SK-N-SH treated with all-trans-retinoic acid at 6 μM for 48 hours (cell line): ENCODE data around the gene FAM25G.
"Not testable (repeated sequence)": the region's sequence is repeated elsewhere in the genome, so short reads cannot be mapped to it uniquely, and the experiment has no call there.

Experiments
- BACH2 ChIP-seq: fragments of 250-450 bp; sonication (Bioruptor Pico); IDR thresholded peaks from 2 replicates; pipeline ENCODE4 v1.9.0; 2021; ENCODE audit warnings: mild to moderate bottlenecking, borderline replicate concordance
- ESRRG ChIP-seq: fragments of 250-450 bp; sonication (Bioruptor Pico); IDR thresholded peaks from 2 replicates; pipeline ENCODE4 v1.6.1; 2021; ENCODE audit warnings: mild to moderate bottlenecking
- GLIS3 ChIP-seq: fragments of 250-450 bp; sonication (Bioruptor Pico); IDR thresholded peaks from 2 replicates; pipeline ENCODE4 v1.5.0; 2020; ENCODE audit warnings: mild to moderate bottlenecking, moderate library complexity
- OSR1 ChIP-seq: fragments of 250-450 bp; sonication (Bioruptor Pico); IDR thresholded peaks from 2 replicates; pipeline ENCODE4 v1.8.0; 2022; ENCODE audit warnings: moderate library complexity, mild to moderate bottlenecking, inconsistent platforms
- RARB ChIP-seq: fragments of 250-450 bp; sonication (Bioruptor Pico); IDR thresholded peaks from 2 replicates; pipeline ENCODE4 v1.8.0; 2021; ENCODE audit warnings: mild to moderate bottlenecking, moderate library complexity
- TCF4 ChIP-seq: fragments of 250-450 bp; sonication (Bioruptor Pico); IDR thresholded peaks from 2 replicates; pipeline ENCODE4 v1.8.0; 2021; ENCODE audit warnings: mild to moderate bottlenecking, moderate library complexity, borderline replicate concordance
- TOX ChIP-seq: fragments of 250-450 bp; sonication (Bioruptor Pico); IDR thresholded peaks from 2 replicates; pipeline ENCODE4 v1.8.0; 2021; ENCODE audit warnings: mild to moderate bottlenecking, moderate library complexity, borderline replicate concordance
- ZFP30 ChIP-seq: fragments of 450-650 bp; formaldehyde crosslinking; IDR thresholded peaks from 2 replicates; pipeline ENCODE4 v1.5.0; 2022; ENCODE audit warnings: mild to moderate bottlenecking, moderate library complexity
- ZNF565 ChIP-seq: fragments of 450-650 bp; formaldehyde crosslinking; conservative IDR thresholded peaks from 2 replicates; pipeline ENCODE4 v1.5.0; 2020; ENCODE audit warnings: low read depth, mild to moderate bottlenecking, moderate library complexity
- TF ChIP-seq, protein P1 (sequence below): fragments of 250-450 bp; sonication (Bioruptor Pico); IDR thresholded peaks from 2 replicates; pipeline ENCODE4 v1.8.0; 2020; ENCODE audit warnings: mild to moderate bottlenecking, moderate library complexity, borderline replicate concordance
- TF ChIP-seq, protein P2 (sequence below): fragments of 250-450 bp; sonication (Bioruptor Pico); IDR thresholded peaks from 2 replicates; pipeline ENCODE4 v1.5.0; 2020; ENCODE audit warnings: mild to moderate bottlenecking, moderate library complexity
- TF ChIP-seq, protein P3 (sequence below): fragments of 250-450 bp; sonication (Bioruptor Pico); IDR thresholded peaks from 2 replicates; pipeline ENCODE4 v1.5.1; 2020; ENCODE audit warnings: low read depth, mild to moderate bottlenecking, moderate library complexity

DNA sequence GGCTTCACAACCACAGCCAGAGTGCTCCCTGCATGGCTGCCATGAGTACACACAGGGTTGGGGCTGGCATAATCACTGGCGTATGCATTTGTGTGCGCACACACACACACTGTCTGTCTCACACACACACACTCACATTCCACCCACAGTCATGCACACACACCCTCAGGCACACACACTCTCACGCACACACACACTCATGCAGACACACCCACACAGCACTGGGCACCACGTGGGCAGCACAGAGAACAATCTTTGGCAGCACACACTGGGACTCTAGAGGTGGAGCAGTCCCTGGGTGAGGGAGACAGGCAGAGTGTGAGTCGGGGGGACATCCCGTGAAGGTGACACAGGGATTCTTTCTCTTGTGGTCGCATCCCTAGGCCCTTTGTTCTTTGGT lies 18.0 kb downstream of the FAM25G start:
- TF ChIP-seq, protein P1, sequence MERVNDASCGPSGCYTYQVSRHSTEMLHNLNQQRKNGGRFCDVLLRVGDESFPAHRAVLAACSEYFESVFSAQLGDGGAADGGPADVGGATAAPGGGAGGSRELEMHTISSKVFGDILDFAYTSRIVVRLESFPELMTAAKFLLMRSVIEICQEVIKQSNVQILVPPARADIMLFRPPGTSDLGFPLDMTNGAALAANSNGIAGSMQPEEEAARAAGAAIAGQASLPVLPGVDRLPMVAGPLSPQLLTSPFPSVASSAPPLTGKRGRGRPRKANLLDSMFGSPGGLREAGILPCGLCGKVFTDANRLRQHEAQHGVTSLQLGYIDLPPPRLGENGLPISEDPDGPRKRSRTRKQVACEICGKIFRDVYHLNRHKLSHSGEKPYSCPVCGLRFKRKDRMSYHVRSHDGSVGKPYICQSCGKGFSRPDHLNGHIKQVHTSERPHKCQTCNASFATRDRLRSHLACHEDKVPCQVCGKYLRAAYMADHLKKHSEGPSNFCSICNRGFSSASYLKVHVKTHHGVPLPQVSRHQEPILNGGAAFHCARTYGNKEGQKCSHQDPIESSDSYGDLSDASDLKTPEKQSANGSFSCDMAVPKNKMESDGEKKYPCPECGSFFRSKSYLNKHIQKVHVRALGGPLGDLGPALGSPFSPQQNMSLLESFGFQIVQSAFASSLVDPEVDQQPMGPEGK (CRISPR knock-in tag), result not testable (repeated sequence)
- TF ChIP-seq ESRRG (CRISPR knock-in tag); BACH2 (CRISPR knock-in tag); TOX; RARB (CRISPR knock-in tag); OSR1 (CRISPR knock-in tag); GLIS3; ZFP30 (CRISPR knock-in tag); ZNF565 (CRISPR knock-in tag); TCF4 (CRISPR knock-in tag): not testable (repeated sequence)
- TF ChIP-seq, protein P2, sequence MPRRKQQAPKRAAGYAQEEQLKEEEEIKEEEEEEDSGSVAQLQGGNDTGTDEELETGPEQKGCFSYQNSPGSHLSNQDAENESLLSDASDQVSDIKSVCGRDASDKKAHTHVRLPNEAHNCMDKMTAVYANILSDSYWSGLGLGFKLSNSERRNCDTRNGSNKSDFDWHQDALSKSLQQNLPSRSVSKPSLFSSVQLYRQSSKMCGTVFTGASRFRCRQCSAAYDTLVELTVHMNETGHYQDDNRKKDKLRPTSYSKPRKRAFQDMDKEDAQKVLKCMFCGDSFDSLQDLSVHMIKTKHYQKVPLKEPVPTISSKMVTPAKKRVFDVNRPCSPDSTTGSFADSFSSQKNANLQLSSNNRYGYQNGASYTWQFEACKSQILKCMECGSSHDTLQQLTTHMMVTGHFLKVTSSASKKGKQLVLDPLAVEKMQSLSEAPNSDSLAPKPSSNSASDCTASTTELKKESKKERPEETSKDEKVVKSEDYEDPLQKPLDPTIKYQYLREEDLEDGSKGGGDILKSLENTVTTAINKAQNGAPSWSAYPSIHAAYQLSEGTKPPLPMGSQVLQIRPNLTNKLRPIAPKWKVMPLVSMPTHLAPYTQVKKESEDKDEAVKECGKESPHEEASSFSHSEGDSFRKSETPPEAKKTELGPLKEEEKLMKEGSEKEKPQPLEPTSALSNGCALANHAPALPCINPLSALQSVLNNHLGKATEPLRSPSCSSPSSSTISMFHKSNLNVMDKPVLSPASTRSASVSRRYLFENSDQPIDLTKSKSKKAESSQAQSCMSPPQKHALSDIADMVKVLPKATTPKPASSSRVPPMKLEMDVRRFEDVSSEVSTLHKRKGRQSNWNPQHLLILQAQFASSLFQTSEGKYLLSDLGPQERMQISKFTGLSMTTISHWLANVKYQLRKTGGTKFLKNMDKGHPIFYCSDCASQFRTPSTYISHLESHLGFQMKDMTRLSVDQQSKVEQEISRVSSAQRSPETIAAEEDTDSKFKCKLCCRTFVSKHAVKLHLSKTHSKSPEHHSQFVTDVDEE (CRISPR knock-in tag), result not testable (repeated sequence)
- TF ChIP-seq, protein P3, sequence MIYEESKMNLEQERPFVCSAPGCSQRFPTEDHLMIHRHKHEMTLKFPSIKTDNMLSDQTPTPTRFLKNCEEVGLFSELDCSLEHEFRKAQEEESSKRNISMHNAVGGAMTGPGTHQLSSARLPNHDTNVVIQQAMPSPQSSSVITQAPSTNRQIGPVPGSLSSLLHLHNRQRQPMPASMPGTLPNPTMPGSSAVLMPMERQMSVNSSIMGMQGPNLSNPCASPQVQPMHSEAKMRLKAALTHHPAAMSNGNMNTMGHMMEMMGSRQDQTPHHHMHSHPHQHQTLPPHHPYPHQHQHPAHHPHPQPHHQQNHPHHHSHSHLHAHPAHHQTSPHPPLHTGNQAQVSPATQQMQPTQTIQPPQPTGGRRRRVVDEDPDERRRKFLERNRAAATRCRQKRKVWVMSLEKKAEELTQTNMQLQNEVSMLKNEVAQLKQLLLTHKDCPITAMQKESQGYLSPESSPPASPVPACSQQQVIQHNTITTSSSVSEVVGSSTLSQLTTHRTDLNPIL, result not testable (repeated sequence)
